HepG2 (cell line): Measurements from ENCODE around the gene FIZ1. TPM values are rescaled to one million over a fixed set of nuclear protein-coding genes. Genes with fewer than 3 reads are reported as not detected.

Source experiments
- KDM1A ChIP-seq: IDR thresholded peaks from 2 replicates; pipeline ENCODE4 v1.6.1; 2016; ENCODE audit warnings: missing compliant biosample characterization
- KDM5B ChIP-seq: sonication (generic); formaldehyde crosslinking; IDR thresholded peaks from 2 replicates; pipeline ENCODE4 v1.4.0; 2020; ENCODE audit warnings: missing genetic modification reagents, mild to moderate bottlenecking, borderline replicate concordance
- LRRFIP1 ChIP-seq: sonication (generic); formaldehyde crosslinking; conservative IDR thresholded peaks from 2 replicates; pipeline ENCODE4 v1.4.0; 2020; ENCODE audit warnings: missing genetic modification reagents
- PAF1 ChIP-seq: IDR thresholded peaks from 2 replicates; pipeline ENCODE4 v1.6.1; 2016; ENCODE audit warnings: missing genetic modification reagents, missing compliant biosample characterization
- PRDM4 ChIP-seq: sonication (generic); formaldehyde crosslinking; IDR thresholded peaks from 2 replicates; pipeline ENCODE4 v1.9.0; 2021; ENCODE audit warnings: missing genetic modification reagents, borderline replicate concordance
- SMAD3 ChIP-seq: sonication (generic); formaldehyde crosslinking; IDR thresholded peaks from 2 replicates; pipeline ENCODE4 v1.4.0; 2020; ENCODE audit warnings: missing genetic modification reagents
- SNAI1 ChIP-seq: sonication (generic); formaldehyde crosslinking; IDR thresholded peaks from 2 replicates; pipeline ENCODE4 v1.5.0; 2020; ENCODE audit warnings: mild to moderate bottlenecking, missing genetic modification reagents, borderline replicate concordance
- TCF7L2 ChIP-seq: IDR thresholded peaks from 2 replicates; pipeline ENCODE4 v1.6.1; 2011; ENCODE audit warnings: mild to moderate bottlenecking, low read depth, low read length, moderate library complexity
- TEF ChIP-seq: sonication (generic); formaldehyde crosslinking; IDR thresholded peaks from 2 replicates; pipeline ENCODE4 v1.5.0; 2020; ENCODE audit warnings: missing genetic modification reagents
- TFDP2 ChIP-seq: sonication (generic); formaldehyde crosslinking; IDR thresholded peaks from 2 replicates; pipeline ENCODE4 v1.4.0; 2020; ENCODE audit warnings: missing genetic modification reagents
- ZBTB49 ChIP-seq: sonication (generic); formaldehyde crosslinking; IDR thresholded peaks from 2 replicates; pipeline ENCODE4 v1.4.0; 2020; ENCODE audit warnings: missing genetic modification reagents, borderline replicate concordance
- ZNF205 ChIP-seq: IDR thresholded peaks from 2 replicates; pipeline ENCODE4 v1.6.1; 2018; ENCODE audit warnings: missing biosample characterization, missing genetic modification reagents
- ZNF367 ChIP-seq: sonication (generic); formaldehyde crosslinking; IDR thresholded peaks from 2 replicates; pipeline ENCODE4 v1.4.0; 2020; ENCODE audit warnings: missing genetic modification reagents, borderline replicate concordance
- ZNF501 ChIP-seq: sonication (generic); formaldehyde crosslinking; IDR thresholded peaks from 2 replicates; pipeline ENCODE4 v1.5.1; 2020; ENCODE audit warnings: mild to moderate bottlenecking, moderate library complexity, missing genetic modification reagents
- ZNF513 ChIP-seq: sonication (generic); formaldehyde crosslinking; conservative IDR thresholded peaks from 2 replicates; pipeline ENCODE4 v1.5.0; 2020; ENCODE audit warnings: missing genetic modification reagents
- ZNF775 ChIP-seq: sonication (generic); formaldehyde crosslinking; IDR thresholded peaks from 2 replicates; pipeline ENCODE4 v1.4.0; 2020; ENCODE audit warnings: missing genetic modification reagents, mild to moderate bottlenecking, moderate library complexity, borderline replicate concordance
- ZSCAN9 ChIP-seq: IDR thresholded peaks from 2 replicates; pipeline ENCODE4 v1.6.1; 2016; ENCODE audit warnings: borderline replicate concordance
- polyA plus RNA-seq, 8 experiments: library from polyadenylated mRNA; depleted of rRNA in 3 of 8; stranded (reverse) in 7 of 8; unstranded in 1 of 8; fragments of >200 nt; fragmentation: Illumina TruSeq in 4 of 8; extraction: Trizol in 4 of 8; gene quantifications; 2 replicates each; pipeline versions ENCODE4 v1.2.1 to v1.2.3, GENCODE V29; 2011 to 2016; ENCODE audit warnings: low read depth in 4 of 8, missing spikeins in 1 of 8, mixed read lengths in 1 of 8; ENCODE audit not compliant: insufficient read depth in 1 of 8
- total RNA-seq, 5 experiments: library from RNA; depleted of rRNA; stranded (reverse); fragments of >200 nt; fragmentation: Illumina TruSeq; extraction: Trizol; gene quantifications; 2 replicates each; pipeline ENCODE4 v1.2.3, GENCODE V29; 2016; ENCODE audit warnings: low read depth in 1 of 5

Gene FIZ1
- total and polyA plus RNA-seq, 2 of the 13 experiments (the other 11 are each of a cell fraction or from before 2014, with no cell fraction given), result 3.6 to 5.9 TPM

- TF ChIP-seq LRRFIP1 (CRISPR knock-in tag) (no peak), TEF (CRISPR knock-in tag) (no peak), ZNF501 (CRISPR knock-in tag) (peak; percentile 59; the same call in 1 of the 2 replicates), PRDM4 (CRISPR knock-in tag) (no peak), SNAI1 (CRISPR knock-in tag) (no peak), ZNF775 (CRISPR knock-in tag) (no peak), ZSCAN9 (CRISPR knock-in tag) (no peak; the same call in none of the 2 replicates), TCF7L2 (no peak), SMAD3 (0 out of 2 replicates have a peak, but pooled peaks have one; percentile 26), ZNF513 (CRISPR knock-in tag) (no peak), KDM1A (CRISPR knock-in tag) (no peak), PAF1 (CRISPR knock-in tag) (no peak), KDM5B (CRISPR knock-in tag) (peak; percentile 43), ZNF205 (CRISPR knock-in tag) (no peak), ZBTB49 (no peak), TFDP2 (CRISPR knock-in tag) (no peak; the same call in 1 of the 2 replicates), ZNF367 (CRISPR knock-in tag) (no peak)
These were observed 424 bp downstream of the FIZ1 start (continued) for GRCh38 chr19:55598719-55599467.
